ENCODE measurements around the gene ALDH1L1.

ALDH1L1 gene

DNA sequence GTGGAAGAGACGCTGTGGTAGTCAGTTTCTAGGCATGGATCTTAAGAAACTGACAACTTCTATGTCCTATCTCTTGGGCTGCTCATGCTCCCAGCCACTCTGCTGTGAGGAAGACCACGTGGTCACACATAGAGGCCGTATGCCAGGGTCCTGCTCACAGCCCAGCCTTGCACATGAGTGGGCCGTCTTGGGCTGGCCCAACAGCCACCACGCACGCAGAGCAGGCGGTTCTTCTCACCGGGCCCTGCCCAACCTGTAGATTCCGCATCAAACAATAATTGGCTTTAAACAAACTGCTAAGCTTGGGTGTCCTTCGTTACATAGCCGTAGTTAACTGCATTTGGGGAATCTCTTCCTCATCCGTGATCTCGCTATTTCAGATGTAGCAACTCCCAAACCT is 122.5 kb downstream of the ALDH1L1 start:
- TF ChIP-seq MYC (IDR thresholded peaks at IDR 0.05; ENCODE audit: low read depth, low read length) (no peak), POLR2A (IDR thresholded peaks at IDR 0.05; ENCODE audit: extremely low read depth, insufficient read length) (no peak)
- TF ChIP-seq, protein P1, sequence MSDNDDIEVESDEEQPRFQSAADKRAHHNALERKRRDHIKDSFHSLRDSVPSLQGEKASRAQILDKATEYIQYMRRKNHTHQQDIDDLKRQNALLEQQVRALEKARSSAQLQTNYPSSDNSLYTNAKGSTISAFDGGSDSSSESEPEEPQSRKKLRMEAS (IDR thresholded peaks at IDR 0.05; ENCODE audit: low read depth, low read length) = no peak
- TF ChIP-seq, protein P2, sequence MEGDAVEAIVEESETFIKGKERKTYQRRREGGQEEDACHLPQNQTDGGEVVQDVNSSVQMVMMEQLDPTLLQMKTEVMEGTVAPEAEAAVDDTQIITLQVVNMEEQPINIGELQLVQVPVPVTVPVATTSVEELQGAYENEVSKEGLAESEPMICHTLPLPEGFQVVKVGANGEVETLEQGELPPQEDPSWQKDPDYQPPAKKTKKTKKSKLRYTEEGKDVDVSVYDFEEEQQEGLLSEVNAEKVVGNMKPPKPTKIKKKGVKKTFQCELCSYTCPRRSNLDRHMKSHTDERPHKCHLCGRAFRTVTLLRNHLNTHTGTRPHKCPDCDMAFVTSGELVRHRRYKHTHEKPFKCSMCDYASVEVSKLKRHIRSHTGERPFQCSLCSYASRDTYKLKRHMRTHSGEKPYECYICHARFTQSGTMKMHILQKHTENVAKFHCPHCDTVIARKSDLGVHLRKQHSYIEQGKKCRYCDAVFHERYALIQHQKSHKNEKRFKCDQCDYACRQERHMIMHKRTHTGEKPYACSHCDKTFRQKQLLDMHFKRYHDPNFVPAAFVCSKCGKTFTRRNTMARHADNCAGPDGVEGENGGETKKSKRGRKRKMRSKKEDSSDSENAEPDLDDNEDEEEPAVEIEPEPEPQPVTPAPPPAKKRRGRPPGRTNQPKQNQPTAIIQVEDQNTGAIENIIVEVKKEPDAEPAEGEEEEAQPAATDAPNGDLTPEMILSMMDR (IDR thresholded peaks at IDR 0.05; ENCODE audit: low read depth, low read length) = no peak
- H3K4me3 ChIP-seq (ENCODE audit: low read depth, low read length) = no peak overlapping the region
- no peak for DNase-seq (ENCODE audit: low read depth)

DNA sequence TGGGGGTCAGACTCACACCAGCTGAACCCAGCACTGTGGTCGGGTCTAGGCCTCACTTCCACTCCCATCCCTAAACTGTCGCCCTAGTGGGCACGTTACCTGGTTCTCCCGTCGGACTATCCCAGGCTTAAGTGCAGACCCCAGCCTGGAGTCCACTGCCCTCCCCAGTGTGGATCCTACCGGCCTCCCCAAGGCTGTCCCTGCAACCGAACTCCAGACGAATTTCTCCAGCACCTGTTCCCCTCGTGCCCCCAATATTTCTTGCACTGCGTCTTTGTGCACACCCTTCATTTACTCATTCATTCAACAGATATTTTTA is 122.9 kb downstream of the ALDH1L1 start:
- DNase-seq (ENCODE audit: low read depth) = no peak
- no peak overlapping the region for H3K4me3 ChIP-seq (ENCODE audit: low read depth, low read length)
- no peak for TF ChIP-seq MYC (IDR thresholded peaks at IDR 0.05; ENCODE audit: low read depth, low read length)
- no peak for TF ChIP-seq POLR2A (IDR thresholded peaks at IDR 0.05; ENCODE audit: extremely low read depth, insufficient read length)
- TF ChIP-seq, protein P2 (IDR thresholded peaks at IDR 0.05; ENCODE audit: low read depth, low read length) = no peak
- TF ChIP-seq, protein P1 (IDR thresholded peaks at IDR 0.05; ENCODE audit: low read depth, low read length) = no peak

DNA sequence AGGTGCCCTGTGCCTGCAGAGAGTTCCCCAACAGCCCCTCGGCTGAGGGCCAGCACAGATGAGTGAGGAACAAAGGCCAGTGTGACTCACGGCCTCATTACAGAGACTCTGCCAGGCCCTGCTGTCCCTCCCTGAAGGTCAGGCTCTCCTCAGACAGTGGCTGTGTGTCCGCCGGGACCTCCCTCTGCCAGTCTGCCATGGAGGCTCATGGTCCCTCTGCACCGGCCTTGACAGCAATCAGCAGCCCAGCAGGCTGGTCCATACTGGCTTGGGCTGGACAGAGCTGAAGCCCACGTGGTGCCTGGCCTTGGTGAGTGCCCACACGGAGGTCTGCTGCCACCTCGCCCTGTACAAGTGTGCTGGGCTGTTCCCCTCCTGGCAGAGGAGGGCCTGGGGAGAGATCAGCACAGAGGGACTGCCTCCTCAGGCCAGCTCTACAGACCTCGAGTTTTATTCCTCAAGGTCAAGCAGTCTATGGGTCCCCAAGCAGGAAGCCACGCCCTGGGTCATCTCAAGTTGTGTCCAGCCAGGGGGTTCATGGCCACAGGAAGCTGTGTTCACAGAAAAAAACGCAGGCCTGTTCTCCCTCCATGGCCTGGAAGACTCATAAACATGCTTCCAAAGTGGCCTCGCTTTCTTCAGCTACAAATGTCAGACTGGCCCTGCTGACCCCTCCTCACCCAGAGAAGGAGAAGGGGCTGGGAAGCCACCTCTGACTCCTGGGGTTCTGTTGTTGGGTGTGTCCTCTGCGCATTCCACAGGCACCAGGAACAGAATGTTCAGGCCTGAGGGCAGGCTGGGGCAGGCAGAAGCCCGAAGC is 123.5 kb downstream of the ALDH1L1 start:
- H3K4me3 ChIP-seq (ENCODE audit: low read depth, low read length) = no peak overlapping the region
- no peak for DNase-seq (ENCODE audit: low read depth)
- TF ChIP-seq, protein P1 (IDR thresholded peaks at IDR 0.05; ENCODE audit: low read depth, low read length) = no peak
- TF ChIP-seq POLR2A (IDR thresholded peaks at IDR 0.05; ENCODE audit: extremely low read depth, insufficient read length) (no peak), MYC (IDR thresholded peaks at IDR 0.05; ENCODE audit: low read depth, low read length) (no peak)

DNA sequence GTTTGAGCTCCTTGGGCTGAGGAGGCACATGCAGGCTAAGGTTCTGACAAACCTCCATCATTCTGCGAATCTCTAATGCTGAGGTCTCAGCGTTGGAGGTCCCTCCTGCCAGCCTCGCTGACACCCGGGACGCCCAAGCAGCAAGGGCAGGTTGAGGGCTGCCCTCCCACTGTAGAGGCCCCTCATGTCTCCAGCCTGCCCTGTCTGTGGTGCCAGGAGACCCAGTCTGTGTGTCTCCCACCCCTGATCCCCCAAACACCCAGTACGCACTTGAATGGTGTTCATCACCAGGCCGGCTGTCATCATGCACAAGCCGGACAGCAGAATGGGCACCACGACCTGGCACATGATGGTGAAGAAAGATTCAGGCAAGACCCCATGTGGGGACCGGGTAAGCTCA is 124.3 kb downstream of the ALDH1L1 start:
- TF ChIP-seq MYC (IDR thresholded peaks at IDR 0.05; ENCODE audit: low read depth, low read length) = no peak
- TF ChIP-seq, protein P1 (IDR thresholded peaks at IDR 0.05; ENCODE audit: low read depth, low read length) = no peak
- TF ChIP-seq POLR2A (IDR thresholded peaks at IDR 0.05; ENCODE audit: extremely low read depth, insufficient read length) = no peak
- TF ChIP-seq, protein P2 (IDR thresholded peaks at IDR 0.05; ENCODE audit: low read depth, low read length) = no peak
- DNase-seq (ENCODE audit: low read depth) = no peak
- no peak overlapping the region for H3K4me3 ChIP-seq (ENCODE audit: low read depth, low read length)

DNA sequence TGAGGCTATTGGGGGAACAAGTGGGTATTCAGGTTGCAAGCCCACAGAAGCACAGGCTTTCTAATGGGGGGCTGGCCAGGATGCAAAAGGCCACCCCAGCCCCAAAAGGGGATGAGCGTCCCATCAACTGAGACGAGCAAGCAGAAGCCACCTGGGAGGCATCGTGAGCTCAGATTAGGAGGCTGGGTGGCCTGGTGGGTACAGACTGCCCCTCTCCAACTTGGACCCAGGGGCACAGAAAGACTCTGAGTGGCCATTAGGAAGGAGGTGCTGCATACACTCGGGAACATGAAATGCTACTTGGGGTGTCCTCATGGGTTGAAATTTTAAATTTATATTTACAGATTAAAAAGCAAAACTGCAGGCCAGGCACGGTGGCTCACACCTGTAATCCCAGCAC is 125.5 kb downstream of the ALDH1L1 start:
- no peak overlapping the region for H3K4me3 ChIP-seq (ENCODE audit: low read depth, low read length)
- DNase-seq (ENCODE audit: low read depth) = no peak
- TF ChIP-seq MYC (IDR thresholded peaks at IDR 0.05; ENCODE audit: low read depth, low read length) (no peak), POLR2A (IDR thresholded peaks at IDR 0.05; ENCODE audit: extremely low read depth, insufficient read length) (no peak)
- TF ChIP-seq, protein P1 (IDR thresholded peaks at IDR 0.05; ENCODE audit: low read depth, low read length) = no peak
- TF ChIP-seq, protein P2 (IDR thresholded peaks at IDR 0.05; ENCODE audit: low read depth, low read length) = no peak

DNA sequence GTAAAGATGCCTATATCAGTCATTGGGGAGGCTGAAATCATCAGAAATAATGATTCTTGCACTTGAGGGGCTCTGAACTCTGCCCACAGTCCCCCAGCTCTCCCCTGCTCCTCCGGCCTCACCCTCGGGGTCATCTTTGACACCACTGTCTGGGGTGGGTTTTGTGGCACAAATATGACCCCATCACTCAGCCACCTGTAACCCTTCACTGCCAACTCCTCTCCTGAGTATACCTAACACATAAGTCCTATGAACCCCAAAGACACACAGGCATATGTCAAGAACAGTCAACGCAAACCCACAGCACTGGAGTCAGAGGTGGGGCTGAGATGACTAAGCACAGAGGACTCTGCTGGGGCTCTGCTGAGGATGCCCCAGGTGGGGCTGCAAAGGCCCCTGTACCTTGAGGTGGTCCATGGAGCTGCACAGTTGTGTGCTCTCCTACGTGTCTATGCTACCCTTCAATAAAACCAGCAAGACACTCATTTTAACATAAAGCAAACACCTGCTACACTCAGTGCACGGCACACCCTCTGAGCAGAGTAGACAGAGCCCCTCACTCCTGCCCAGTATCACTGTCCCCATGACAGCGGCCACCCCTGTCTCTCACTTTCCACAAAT is 126.3 kb downstream of the ALDH1L1 start:
- DNase-seq (ENCODE audit: low read depth) = no peak
- no peak overlapping the region for H3K4me3 ChIP-seq (ENCODE audit: low read depth, low read length)
- TF ChIP-seq MYC (IDR thresholded peaks at IDR 0.05; ENCODE audit: low read depth, low read length) (no peak), POLR2A (IDR thresholded peaks at IDR 0.05; ENCODE audit: extremely low read depth, insufficient read length) (no peak)
- TF ChIP-seq, protein P1 (IDR thresholded peaks at IDR 0.05; ENCODE audit: low read depth, low read length) = no peak
- TF ChIP-seq, protein P2 (IDR thresholded peaks at IDR 0.05; ENCODE audit: low read depth, low read length) = no peak

Data from NB4 (cell line).